GM12872 (cell line): Measurements from ENCODE around the gene PPA2.

ENCODE experiments used
- TF ChIP-seq, protein P1 (sequence below): IDR thresholded peaks from 3 replicates; pipeline ENCODE4 v1.5.1; 2011; ENCODE audit warnings: low read depth, mild to moderate bottlenecking, low read length, moderate library complexity; ENCODE audit not compliant: insufficient read depth

The PPA2 gene

DNA sequence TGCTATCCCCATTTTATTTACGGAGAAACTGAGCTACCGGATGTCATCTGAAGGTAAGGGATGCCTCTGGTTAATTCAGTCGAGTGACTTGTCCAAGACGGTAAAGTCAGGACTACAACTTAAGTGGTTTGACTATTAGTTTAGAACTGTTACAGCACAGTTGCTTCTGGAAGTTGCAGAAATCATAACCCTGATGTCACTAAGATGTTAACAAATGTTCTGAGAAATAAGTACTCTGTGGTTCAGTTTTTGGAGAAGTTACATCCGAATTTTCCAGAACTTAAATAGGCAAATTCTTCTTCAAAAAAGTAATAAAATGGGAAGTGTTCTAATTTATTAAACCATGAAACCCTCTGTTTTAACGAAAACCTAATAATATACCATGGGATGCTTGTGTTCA is 3.1 kb downstream of the PPA2 start:
- TF ChIP-seq, protein P1, sequence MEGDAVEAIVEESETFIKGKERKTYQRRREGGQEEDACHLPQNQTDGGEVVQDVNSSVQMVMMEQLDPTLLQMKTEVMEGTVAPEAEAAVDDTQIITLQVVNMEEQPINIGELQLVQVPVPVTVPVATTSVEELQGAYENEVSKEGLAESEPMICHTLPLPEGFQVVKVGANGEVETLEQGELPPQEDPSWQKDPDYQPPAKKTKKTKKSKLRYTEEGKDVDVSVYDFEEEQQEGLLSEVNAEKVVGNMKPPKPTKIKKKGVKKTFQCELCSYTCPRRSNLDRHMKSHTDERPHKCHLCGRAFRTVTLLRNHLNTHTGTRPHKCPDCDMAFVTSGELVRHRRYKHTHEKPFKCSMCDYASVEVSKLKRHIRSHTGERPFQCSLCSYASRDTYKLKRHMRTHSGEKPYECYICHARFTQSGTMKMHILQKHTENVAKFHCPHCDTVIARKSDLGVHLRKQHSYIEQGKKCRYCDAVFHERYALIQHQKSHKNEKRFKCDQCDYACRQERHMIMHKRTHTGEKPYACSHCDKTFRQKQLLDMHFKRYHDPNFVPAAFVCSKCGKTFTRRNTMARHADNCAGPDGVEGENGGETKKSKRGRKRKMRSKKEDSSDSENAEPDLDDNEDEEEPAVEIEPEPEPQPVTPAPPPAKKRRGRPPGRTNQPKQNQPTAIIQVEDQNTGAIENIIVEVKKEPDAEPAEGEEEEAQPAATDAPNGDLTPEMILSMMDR, result no peak

DNA sequence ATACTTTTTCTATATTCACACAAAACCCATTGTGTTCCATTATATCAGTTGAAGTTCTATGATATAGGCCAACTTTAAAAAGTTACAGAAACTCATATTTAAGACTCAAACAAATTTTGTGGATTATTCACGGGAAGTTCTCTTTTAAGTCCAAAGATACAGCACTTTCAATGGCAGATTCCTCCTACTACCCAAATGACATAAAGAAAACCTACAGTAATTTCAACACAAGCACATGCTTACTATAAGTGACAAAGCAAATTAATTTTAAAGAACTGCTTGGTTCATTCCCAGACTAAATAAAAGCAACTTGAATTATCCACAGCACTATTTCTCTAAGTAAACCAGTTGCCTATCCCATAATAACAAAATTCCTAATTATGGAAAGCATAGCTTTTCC is 4.1 kb downstream of the PPA2 start:
- TF ChIP-seq, protein P1, result no peak

DNA sequence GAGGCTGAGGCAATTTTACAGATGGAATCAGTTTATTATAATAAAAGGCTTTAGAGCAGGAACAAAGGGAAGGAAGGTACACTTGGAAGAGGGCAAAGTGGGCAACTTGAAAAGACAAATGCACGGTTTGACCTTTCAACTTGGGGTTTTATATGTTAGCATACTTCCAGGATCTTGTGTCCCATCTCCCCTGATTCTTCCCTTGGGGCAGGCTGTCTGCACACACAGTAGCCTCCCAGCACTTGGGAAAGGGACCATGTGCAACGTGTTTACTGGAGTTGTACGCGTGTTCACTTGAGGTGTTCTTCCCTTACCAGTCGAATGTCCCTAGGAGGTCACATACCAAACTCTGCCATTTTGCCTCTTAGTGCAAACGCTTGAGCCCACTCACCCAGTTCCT is 7.3 kb downstream of the PPA2 start:
- TF ChIP-seq, protein P1, result no peak

DNA sequence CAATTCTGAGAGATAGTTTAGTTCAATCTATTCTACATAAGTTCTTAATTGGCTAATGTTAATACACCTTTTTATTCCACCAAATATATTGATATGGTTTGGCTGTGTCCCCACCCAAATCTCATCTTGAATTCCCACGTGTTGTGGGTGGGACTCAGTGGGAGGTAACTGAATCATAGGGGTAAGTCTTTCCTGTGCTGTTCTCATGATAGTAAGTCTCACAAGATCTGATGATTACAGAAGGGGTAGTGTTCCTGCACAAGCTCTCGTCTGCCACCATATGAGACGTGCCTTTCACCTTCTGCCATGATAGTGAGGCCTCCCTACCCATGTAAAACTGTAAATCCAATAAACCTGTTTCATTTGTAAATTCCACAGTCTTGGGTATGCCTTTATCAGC is 11.3 kb downstream of the PPA2 start:
- TF ChIP-seq, protein P1, result no peak

DNA sequence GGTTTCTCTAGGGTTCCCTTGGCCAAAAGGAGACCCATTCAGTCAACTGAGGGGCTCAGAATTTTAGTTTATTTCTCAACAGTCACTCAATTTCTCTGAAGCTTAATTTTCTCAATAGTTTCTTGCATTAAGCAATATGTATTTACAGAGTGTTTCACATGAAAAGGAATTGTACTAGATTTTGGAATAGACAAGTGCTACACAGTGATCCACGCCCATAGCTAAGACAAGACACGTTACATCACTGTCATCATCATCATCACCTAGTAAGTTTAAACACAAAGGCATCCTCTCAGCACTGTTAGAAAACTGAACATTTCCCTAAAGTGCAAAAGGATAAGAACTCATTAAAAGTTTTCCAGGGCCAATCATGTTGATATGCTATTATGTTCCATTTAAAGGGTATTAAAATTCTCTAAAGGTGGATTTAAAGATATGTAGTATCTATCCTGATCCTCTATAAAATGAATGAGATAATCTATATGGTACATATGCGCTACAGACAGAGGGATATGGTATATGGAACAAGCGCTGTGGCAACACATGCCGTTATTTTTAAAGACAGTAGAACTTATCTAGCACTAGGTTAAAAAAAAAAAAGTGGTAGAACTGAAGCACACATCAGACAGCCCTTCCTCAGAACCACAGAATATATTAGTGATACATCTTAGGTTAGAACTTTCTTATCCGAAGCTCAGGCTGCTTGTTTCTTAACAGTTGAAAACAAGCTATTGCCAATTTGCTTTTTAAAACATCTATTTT is 12.1 kb downstream of the PPA2 start:
- TF ChIP-seq, protein P1, result no peak

DNA sequence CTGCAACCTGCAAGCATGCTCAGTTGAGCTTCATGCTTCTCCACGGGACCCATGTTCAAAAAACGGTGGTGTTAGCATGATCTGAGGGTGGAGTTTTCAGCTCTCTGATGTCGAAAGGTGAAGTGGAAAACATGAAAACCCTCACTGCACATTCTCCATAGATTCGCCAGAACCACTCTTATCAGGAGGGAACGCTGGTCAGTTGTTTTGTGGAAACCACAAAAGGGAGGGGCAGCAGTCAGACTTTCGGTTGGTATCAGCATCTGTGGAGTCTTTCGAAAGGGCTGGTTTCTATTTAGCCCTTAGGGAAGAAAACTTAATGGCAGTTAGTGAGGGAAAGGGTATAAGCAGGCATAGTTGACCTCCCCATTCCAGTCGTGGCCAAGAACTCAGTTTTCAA is 12.6 kb downstream of the PPA2 start:
- TF ChIP-seq, protein P1, result no peak

DNA sequence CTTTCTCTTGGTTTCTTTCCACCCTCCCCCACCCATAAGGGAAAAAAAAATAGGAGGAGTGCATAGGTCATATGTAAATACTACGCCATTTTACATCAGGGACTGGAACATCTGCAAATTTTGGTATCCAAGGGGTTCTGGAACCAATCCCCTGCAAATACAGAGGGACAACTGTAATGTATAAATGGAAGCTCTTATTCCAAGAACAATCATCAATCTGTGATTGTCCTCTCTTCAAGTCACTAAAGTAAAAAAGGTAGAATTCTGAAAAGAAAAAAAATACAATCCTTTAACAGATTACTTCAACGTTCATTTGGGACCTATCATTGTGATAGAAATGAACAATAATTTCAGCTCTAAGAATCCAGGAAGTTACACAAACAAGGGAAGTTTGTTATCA is 13.6 kb downstream of the PPA2 start:
- TF ChIP-seq, protein P1, result no peak
